ENCODE results near the gene RABGAP1L. TPM values are rescaled to one million over a fixed set of nuclear protein-coding genes. Genes with fewer than 3 reads are reported as not detected.
"Not testable (repeated sequence)": the region's sequence is repeated elsewhere in the genome, so short reads cannot be mapped to it uniquely, and the experiment has no call there.

Gene RABGAP1L
- total RNA-seq, 4 donors from 2014 or later, result 70.5 to 100 (median 92.6) TPM

- H3K4me1 ChIP-seq, result no peaks in the 10 kb centered on the region
- H3K4me3 ChIP-seq (replicated peaks in 1 of 3), result no peak overlapping the region
- DNase-seq, result no peak
- no peaks in the 10 kb centered on the region for H3K27me3 ChIP-seq
- H3K27ac ChIP-seq, result no peak overlapping the region
- intact Hi-C loops (cut with DNase I), result no loop called here
- no peak for TF ChIP-seq CTCF (IDR thresholded peaks at IDR 0.05)
- no peak for TF ChIP-seq POLR2A (IDR thresholded peaks at IDR 0.05)
- H3K9me3 ChIP-seq, result no peaks in the 10 kb centered on the region
- H3K36me3 ChIP-seq, result no peaks in the 10 kb centered on the region
- 95 to 100% methylated on average over 1 of the region's 1 CpG for WGBS, 2 donors
These were observed 245.9 kb downstream of the RABGAP1L start for GRCh38 chr1:174405219-174405618.

- Histone ChIP-seq H3K36me3 (no peaks in the 10 kb centered on the region), H3K27me3 (no peaks in the 10 kb centered on the region), H3K9me3 (no peaks in the 10 kb centered on the region), H3K4me3 (replicated peaks in 1 of 3) (no peak overlapping the region), H3K27ac (no peak overlapping the region), H3K4me1 (no peaks in the 10 kb centered on the region)
- no peak for DNase-seq
- intact Hi-C loops (cut with DNase I), result no loop called here
- TF ChIP-seq POLR2A (IDR thresholded peaks at IDR 0.05) (no peak), CTCF (IDR thresholded peaks at IDR 0.05) (no peak)
- 93 to 97% methylated on average over 4 of the region's 4 CpGs for WGBS, 2 donors
These were observed 247.1 kb downstream of the RABGAP1L start for GRCh38 chr1:174406421-174406820.

GRCh38 chr1:174407665-174408064 is 248.3 kb downstream of the RABGAP1L start:
- no peak overlapping the region for H3K27ac ChIP-seq
- intact Hi-C loops (cut with DNase I), result no loop called here

DNA sequence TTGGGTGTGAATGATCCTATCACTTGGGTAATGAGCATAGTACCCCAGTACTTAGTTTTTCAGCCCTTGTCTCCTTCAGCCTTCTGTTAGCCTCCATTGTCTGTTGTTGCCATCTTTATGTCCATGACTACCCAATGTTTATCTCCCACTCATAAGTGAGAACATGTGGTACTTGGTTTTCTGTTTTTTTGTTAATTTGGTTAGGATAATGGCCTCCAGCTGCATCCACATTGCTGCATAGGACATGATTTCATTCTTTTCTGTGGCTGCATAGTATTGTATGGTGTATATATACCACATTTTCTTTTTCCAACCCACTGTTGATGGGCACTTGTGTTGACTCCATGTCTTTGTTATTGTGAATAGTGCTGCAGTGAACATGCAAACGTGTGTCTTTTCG is 248.8 kb downstream of the RABGAP1L start:
- Histone ChIP-seq H3K27me3 (no peaks in the 10 kb centered on the region), H3K36me3 (no peaks in the 10 kb centered on the region), H3K4me3 (replicated peaks in 1 of 3) (no peak overlapping the region), H3K4me1 (no peaks in the 10 kb centered on the region), H3K27ac (no peak overlapping the region), H3K9me3 (no peaks in the 10 kb centered on the region)
- no peak for DNase-seq
- intact Hi-C loops (cut with DNase I), result no loop called here
- 75 to 100% methylated on average over 2 of the region's 2 CpGs for WGBS, 2 donors
- TF ChIP-seq POLR2A (IDR thresholded peaks at IDR 0.05) (no peak), CTCF (IDR thresholded peaks at IDR 0.05) (no peak)

More at GRCh38 chr1:174407665-174408064, 248.3 kb downstream of the RABGAP1L start:
- Histone ChIP-seq H3K36me3 (no peaks in the 10 kb centered on the region), H3K27me3 (no peaks in the 10 kb centered on the region), H3K9me3 (no peaks in the 10 kb centered on the region), H3K4me1 (no peaks in the 10 kb centered on the region), H3K4me3 (replicated peaks in 1 of 3) (no peak overlapping the region)
- 58 to 70% methylated on average over 3 of the region's 3 CpGs for WGBS, 2 donors
- TF ChIP-seq POLR2A (IDR thresholded peaks at IDR 0.05), result no peak
- TF ChIP-seq CTCF (IDR thresholded peaks at IDR 0.05), result no peak
- DNase-seq, result no peak

DNA sequence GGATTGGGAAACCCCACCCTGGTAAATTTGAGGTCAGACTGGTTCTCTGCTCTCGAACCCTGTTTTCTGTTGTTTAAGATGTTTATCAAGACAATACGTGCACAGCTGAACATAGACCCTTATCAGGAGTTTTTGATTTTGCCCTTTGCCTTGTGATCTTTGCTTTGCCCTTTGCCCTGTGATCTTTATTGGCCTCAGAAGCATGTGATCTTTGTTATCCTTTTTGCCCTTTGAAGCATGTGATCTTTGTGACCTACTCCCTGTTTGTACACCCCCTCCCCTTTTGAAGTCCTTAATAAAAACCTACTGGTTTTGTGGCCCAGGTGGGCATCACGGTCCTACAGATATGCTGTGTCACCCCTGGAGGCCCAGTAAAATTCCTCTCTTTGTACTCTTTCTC is 250.5 kb downstream of the RABGAP1L start:
- DNase-seq; H3K4me1 ChIP-seq; H3K27ac ChIP-seq; intact Hi-C loops (cut with DNase I); H3K27me3 ChIP-seq; H3K36me3 ChIP-seq; H3K4me3 ChIP-seq (replicated peaks in 1 of 3); H3K9me3 ChIP-seq: not testable (repeated sequence)
- WGBS, 2 donors, result 96 to 99% methylated on average over 3 of the region's 3 CpGs

DNA sequence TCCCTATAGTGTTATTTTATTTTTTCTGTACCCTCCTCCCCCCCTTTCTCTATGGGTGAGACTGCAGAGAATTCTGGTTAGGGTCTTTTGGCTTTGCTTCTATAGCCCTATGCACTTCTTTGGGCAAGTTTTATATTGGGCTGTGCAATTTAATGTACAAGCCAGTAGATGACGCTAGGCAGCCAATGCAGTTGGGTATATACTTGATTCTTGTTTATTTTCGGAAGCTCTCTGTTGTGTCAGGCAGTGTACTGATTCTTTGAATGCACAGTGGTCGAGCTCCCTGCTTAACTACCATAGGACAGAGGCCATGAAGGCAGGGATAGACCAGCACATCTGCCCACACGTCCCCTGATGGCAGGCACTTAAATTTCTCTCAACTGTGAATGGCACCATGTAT is 254.3 kb downstream of the RABGAP1L start:
- no peak overlapping the region for H3K27ac ChIP-seq
- H3K9me3 ChIP-seq, result no peaks in the 10 kb centered on the region
- no peaks in the 10 kb centered on the region for H3K4me1 ChIP-seq
- no peaks in the 10 kb centered on the region for H3K36me3 ChIP-seq
- TF ChIP-seq CTCF (IDR thresholded peaks at IDR 0.05) (no peak), POLR2A (IDR thresholded peaks at IDR 0.05) (no peak)
- intact Hi-C loops (cut with DNase I), result no loop called here
- DNase-seq, result no peak
- H3K4me3 ChIP-seq (replicated peaks in 1 of 3), result no peak overlapping the region
- WGBS, 2 donors, result 70 to 74% methylated on average over 4 of the region's 4 CpGs
- H3K27me3 ChIP-seq, result no peaks in the 10 kb centered on the region

All from thyroid gland (tissue), 4 donors.